ENCODE results near the gene LAMA5. TPM values are rescaled to one million over a fixed set of nuclear protein-coding genes. Genes with fewer than 3 reads are reported as not detected.

Gene LAMA5
- polyA plus RNA-seq, 1 donor (not counting 4 experiments of a cell fraction or from before 2014, with no cell fraction given), result 8.7 TPM

GRCh38 chr20:62310757-62311121 lies 56.4 kb downstream of the LAMA5 start:
- Histone ChIP-seq H3K36me3 (ENCODE audit: control insufficient read depth in 2 of 2, extremely low read depth in 1 of 2, insufficient read depth in 2 of 2, low read length in 2 of 2) (peaks cover 41 to 44% of the 10 kb centered on the region in 2 experiments), H3K9ac (ENCODE audit: control insufficient read depth, extremely low read depth, insufficient read depth, low read length) (no peak overlapping the region), H3K4me2 (ENCODE audit: control insufficient read depth, extremely low read depth, insufficient read depth, low read depth, low read length) (no peak overlapping the region), H2AFZ (ENCODE audit: control insufficient read depth, low read length) (no peak overlapping the region), H4K20me1 (ENCODE audit: control insufficient read depth, extremely low read depth, insufficient read depth, low read length) (peaks cover 42% of the 10 kb centered on the region), H3K27me3 (ENCODE audit: control insufficient read depth, extremely low read depth, insufficient read depth, low read length) (no peaks in the 10 kb centered on the region), H3K4me1 (ENCODE audit: control insufficient read depth, extremely low read depth, insufficient read depth, low read length) (peaks cover 17% of the 10 kb centered on the region), H3K4me3 (ENCODE audit: control insufficient read depth in 2 of 3, extremely low read depth in 1 of 3, insufficient read depth in 2 of 3, low read depth in 1 of 3, low read length in 3 of 3) (no peak overlapping the region), H3K9me1 (ENCODE audit: control insufficient read depth, extremely low read depth, insufficient read depth, low read length) (no peaks in the 10 kb centered on the region), H3K79me2 (ENCODE audit: control insufficient read depth, insufficient read depth, low read length) (peaks cover 22% of the 10 kb centered on the region), H3K27ac (ENCODE audit: control insufficient read depth, insufficient read depth, low read length) (no peak overlapping the region), H3K9me3 (ENCODE audit: control insufficient read depth, low read depth, low read length) (no peaks in the 10 kb centered on the region)
- FAIRE-seq (no peak), DNase-seq (ENCODE audit: low read depth, low spot score) (no peak)
- dilution Hi-C loops (cut with MboI; ENCODE audit: extremely low pct_ligation_motif_present, low sequenced_read_pairs), result no loop called here
- TF ChIP-seq CTCF (optimal IDR thresholded peaks at IDR 0.05 in 1 of 3, IDR thresholded peaks at IDR 0.05 in 1 of 3, conservative IDR thresholded peaks at IDR 0.05 in 1 of 3; ENCODE audit: extremely low read depth in 1 of 3, insufficient read depth in 2 of 3, low read length in 3 of 3), result no peak
- TF ChIP-seq EZH2 (IDR thresholded peaks at IDR 0.05; ENCODE audit: low read length), result no peak

GRCh38 chr20:62309947-62310756 lies 57.0 kb downstream of the LAMA5 start:
- no peak for DNase-seq (ENCODE audit: low read depth, low spot score)
- no peak for FAIRE-seq
- Histone ChIP-seq H3K27me3 (ENCODE audit: control insufficient read depth, extremely low read depth, insufficient read depth, low read length) (no peaks in the 10 kb centered on the region), H3K27ac (ENCODE audit: control insufficient read depth, insufficient read depth, low read length) (no peak overlapping the region), H3K36me3 (ENCODE audit: control insufficient read depth in 2 of 2, extremely low read depth in 1 of 2, insufficient read depth in 2 of 2, low read length in 2 of 2) (peaks cover 38 to 46% of the 10 kb centered on the region in 2 experiments), H3K9me1 (ENCODE audit: control insufficient read depth, extremely low read depth, insufficient read depth, low read length) (no peaks in the 10 kb centered on the region), H4K20me1 (ENCODE audit: control insufficient read depth, extremely low read depth, insufficient read depth, low read length) (peaks cover 43% of the 10 kb centered on the region), H3K79me2 (ENCODE audit: control insufficient read depth, insufficient read depth, low read length) (peaks cover 28% of the 10 kb centered on the region), H3K4me2 (ENCODE audit: control insufficient read depth, extremely low read depth, insufficient read depth, low read depth, low read length) (no peak overlapping the region), H2AFZ (ENCODE audit: control insufficient read depth, low read length) (no peak overlapping the region), H3K4me3 (ENCODE audit: control insufficient read depth in 2 of 3, extremely low read depth in 1 of 3, insufficient read depth in 2 of 3, low read depth in 1 of 3, low read length in 3 of 3) (no peak overlapping the region), H3K9ac (ENCODE audit: control insufficient read depth, extremely low read depth, insufficient read depth, low read length) (no peak overlapping the region), H3K9me3 (ENCODE audit: control insufficient read depth, low read depth, low read length) (no peaks in the 10 kb centered on the region), H3K4me1 (ENCODE audit: control insufficient read depth, extremely low read depth, insufficient read depth, low read length) (peaks cover 23% of the 10 kb centered on the region)
- dilution Hi-C loops (cut with MboI; ENCODE audit: extremely low pct_ligation_motif_present, low sequenced_read_pairs), result no loop called here
- TF ChIP-seq EZH2 (IDR thresholded peaks at IDR 0.05; ENCODE audit: low read length), result no peak
- no peak for TF ChIP-seq CTCF (optimal IDR thresholded peaks at IDR 0.05 in 1 of 3, IDR thresholded peaks at IDR 0.05 in 1 of 3, conservative IDR thresholded peaks at IDR 0.05 in 1 of 3; ENCODE audit: extremely low read depth in 1 of 3, insufficient read depth in 2 of 3, low read length in 3 of 3)

Measured in keratinocyte (primary cell).